ENCODE results near the gene MAB21L4.

The MAB21L4 gene

GRCh38 chr2:240894006-240894405, 1.9 kb downstream of the MAB21L4 start:
- DNase-seq (ENCODE audit: low read depth), result no peak

- DNase-seq (ENCODE audit: low read depth), result peak; percentile 65
Observed at GRCh38 chr2:240893363-240893844, 2.6 kb downstream of the MAB21L4 start.

GRCh38 chr2:240892925-240893324, 3.0 kb downstream of the MAB21L4 start:
- DNase-seq (ENCODE audit: low read depth), result no peak

GRCh38 chr2:240892356-240892755, 3.6 kb downstream of the MAB21L4 start:
- DNase-seq (ENCODE audit: low read depth), result no peak

- no peak for DNase-seq (ENCODE audit: low read depth)
Observed at GRCh38 chr2:240891492-240892340, 4.2 kb downstream of the MAB21L4 start.

- no peak for DNase-seq (ENCODE audit: low read depth)
Observed at GRCh38 chr2:240890691-240891090, 5.3 kb downstream of the MAB21L4 start.

GRCh38 chr2:240889601-240890560, 6.1 kb downstream of the MAB21L4 start:
- no peak for DNase-seq (ENCODE audit: low read depth)

GRCh38 chr2:240888890-240889573, 6.9 kb downstream of the MAB21L4 start:
- no peak for DNase-seq (ENCODE audit: low read depth)

- no peak for DNase-seq (ENCODE audit: low read depth)
Observed at GRCh38 chr2:240888130-240888889, 7.6 kb downstream of the MAB21L4 start.

GRCh38 chr2:240887631-240888030, 8.3 kb downstream of the MAB21L4 start:
- no peak for DNase-seq (ENCODE audit: low read depth)

- no peak for DNase-seq (ENCODE audit: low read depth)
Observed at GRCh38 chr2:240886678-240887609, 9.0 kb downstream of the MAB21L4 start.

- DNase-seq (ENCODE audit: low read depth), result no peak
Observed at GRCh38 chr2:240886023-240886565, 9.9 kb downstream of the MAB21L4 start.

- DNase-seq (ENCODE audit: low read depth), result no peak
Observed at GRCh38 chr2:240885566-240885965, 10.4 kb downstream of the MAB21L4 start.

- no peak for DNase-seq (ENCODE audit: low read depth)
Observed at GRCh38 chr2:240884745-240885144, 11.2 kb downstream of the MAB21L4 start.

GRCh38 chr2:240884221-240884620, 11.7 kb downstream of the MAB21L4 start:
- DNase-seq (ENCODE audit: low read depth), result no peak

- no peak for DNase-seq (ENCODE audit: low read depth)
Observed at GRCh38 chr2:240881913-240882312, 14.0 kb downstream of the MAB21L4 start.

GRCh38 chr2:240879105-240879504, 16.9 kb downstream of the MAB21L4 start:
- DNase-seq (ENCODE audit: low read depth), result no peak

- DNase-seq (ENCODE audit: low read depth), result no peak
Observed at GRCh38 chr2:240878341-240878936, 17.5 kb downstream of the MAB21L4 start.

All from activated T-cell treated with anti-CD3 and anti-CD28 coated beads for 24 hours (primary cell).